ENCODE measurements around the gene PAGR1. TPM values are rescaled to one million over a fixed set of nuclear protein-coding genes. Genes with fewer than 3 reads are reported as not detected.
"Not testable (repeated sequence)": the region's sequence is repeated elsewhere in the genome, so short reads cannot be mapped to it uniquely, and the experiment has no call there.

PAGR1 gene
- total and polyA plus RNA-seq, 5 donors = 13.7 to 33.8 (median 16.0) TPM

DNA sequence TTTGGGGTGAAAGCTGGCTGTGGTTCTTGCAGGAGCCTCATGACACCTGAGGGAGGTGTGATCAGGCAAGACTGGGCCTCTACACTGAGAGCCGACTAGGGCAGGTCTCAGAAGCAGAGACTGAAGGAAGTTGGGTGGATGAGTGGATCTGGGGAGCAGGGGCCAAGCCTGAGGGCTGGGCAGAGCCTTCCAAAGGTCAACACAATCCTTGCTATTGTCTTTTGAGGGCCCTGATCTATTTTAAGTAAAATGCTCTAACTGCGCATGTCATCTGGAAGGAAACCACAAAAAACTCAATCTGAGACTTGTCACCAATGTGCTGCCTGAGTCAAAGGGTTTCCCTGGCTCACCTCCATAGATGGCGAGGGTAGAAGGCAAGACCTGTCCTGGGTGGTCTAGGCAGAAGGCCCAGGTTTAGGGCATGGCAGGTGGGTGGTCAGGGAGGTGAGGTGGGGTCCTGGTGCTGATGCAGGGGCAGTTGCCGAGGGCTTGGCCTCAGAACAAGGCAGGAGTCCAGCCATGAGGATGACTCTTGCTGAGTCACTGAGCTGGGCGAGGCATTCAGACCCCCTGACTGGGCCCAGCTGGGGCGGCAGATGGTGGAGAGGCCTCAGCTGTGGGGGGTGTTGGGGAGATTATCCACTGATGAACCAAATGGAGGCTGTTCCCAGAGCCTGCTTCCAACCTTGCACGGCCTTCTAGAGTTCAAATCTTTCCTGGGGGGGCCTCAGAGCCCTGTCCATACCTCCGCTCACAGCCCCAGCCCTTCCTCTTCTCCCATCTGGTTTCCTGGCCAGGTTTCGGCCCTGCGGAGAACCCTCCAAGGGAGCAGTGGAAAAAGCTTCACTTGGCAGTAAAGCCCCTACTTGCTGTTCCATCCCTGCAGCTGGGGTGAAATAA, 9.4 kb downstream of the PAGR1 start:
- 43% methylated on average over 10 of the region's 10 CpGs for WGBS
- Histone ChIP-seq H3K4me3 (ENCODE audit: low read length) (no peak overlapping the region), H3K4me1 (ENCODE audit: control insufficient read depth, insufficient read depth, low read length) (peaks cover 17% of the 10 kb centered on the region), H3K27me3 (ENCODE audit: control insufficient read depth, insufficient read depth) (no peaks in the 10 kb centered on the region), H3K9me3 (ENCODE audit: control insufficient read depth, low read length) (no peaks in the 10 kb centered on the region), H3K27ac (ENCODE audit: low read length) (peak overlapping the region; percentile 34)
- ATAC-seq = peak; percentile 38 to 79
- DNase-seq = peak; percentile 79 to 83 (median 80)
- intact Hi-C loops (cut with DNase I) = no loop called here

DNA sequence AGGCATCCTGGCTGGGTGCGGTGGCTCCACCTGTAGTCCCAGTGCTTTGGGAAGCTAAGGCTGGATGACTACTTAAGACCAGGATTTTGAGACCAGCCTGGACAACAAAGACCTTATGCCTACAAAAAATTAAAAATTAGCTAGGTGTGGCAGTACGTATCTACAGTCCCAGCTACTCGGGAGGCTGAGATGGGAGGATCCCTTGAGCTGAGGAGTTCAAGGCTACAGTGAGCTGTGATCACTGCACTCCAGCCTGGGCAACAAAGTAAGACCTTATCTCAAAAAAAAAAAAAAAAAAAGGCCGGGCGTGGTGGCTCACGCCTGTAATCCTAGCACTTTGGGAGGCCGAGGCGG, 10.4 kb downstream of the PAGR1 start:
- intact Hi-C loops (cut with DNase I) = no loop called here
- WGBS = 89% methylated on average over 6 of the region's 8 CpGs
- Histone ChIP-seq H3K4me1 (ENCODE audit: control insufficient read depth, insufficient read depth, low read length) (peaks cover 17% of the 10 kb centered on the region), H3K4me3 (ENCODE audit: low read length) (no peak overlapping the region), H3K9me3 (ENCODE audit: control insufficient read depth, low read length) (no peaks in the 10 kb centered on the region), H3K27me3 (ENCODE audit: control insufficient read depth, insufficient read depth) (no peaks in the 10 kb centered on the region), H3K27ac (ENCODE audit: low read length) (peak overlapping the region; percentile 34)
- ATAC-seq (no peak), DNase-seq (no peak)

DNA sequence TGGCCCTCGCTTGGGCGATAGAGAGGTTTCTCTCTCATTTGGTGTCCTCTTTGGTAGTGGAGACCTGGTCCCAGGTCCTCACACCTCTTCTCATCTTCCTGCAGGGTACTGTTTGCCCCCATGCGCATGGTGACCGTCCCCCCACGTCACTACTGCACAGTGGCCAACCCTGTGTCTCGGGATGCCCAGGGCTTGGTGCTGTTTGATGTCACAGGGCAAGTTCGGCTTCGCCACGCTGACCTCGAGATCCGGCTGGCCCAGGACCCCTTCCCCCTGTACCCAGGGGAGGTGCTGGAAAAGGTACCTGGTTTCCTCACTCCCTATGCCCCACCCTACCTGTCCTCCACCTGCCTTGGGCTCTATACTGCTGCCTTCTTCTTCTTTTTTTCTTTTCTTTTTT, 14.8 kb downstream of the PAGR1 start:
- 93% methylated on average over 11 of the region's 11 CpGs for WGBS
- ATAC-seq (no peak), DNase-seq (no peak)
- Histone ChIP-seq H3K27ac (ENCODE audit: low read length) (no peak overlapping the region), H3K27me3 (ENCODE audit: control insufficient read depth, insufficient read depth) (no peaks in the 10 kb centered on the region), H3K9me3 (ENCODE audit: control insufficient read depth, low read length) (no peaks in the 10 kb centered on the region), H3K4me1 (ENCODE audit: control insufficient read depth, insufficient read depth, low read length) (peaks cover 5% of the 10 kb centered on the region), H3K4me3 (ENCODE audit: low read length) (no peak overlapping the region)
- intact Hi-C loops (cut with DNase I) = no loop called here

DNA sequence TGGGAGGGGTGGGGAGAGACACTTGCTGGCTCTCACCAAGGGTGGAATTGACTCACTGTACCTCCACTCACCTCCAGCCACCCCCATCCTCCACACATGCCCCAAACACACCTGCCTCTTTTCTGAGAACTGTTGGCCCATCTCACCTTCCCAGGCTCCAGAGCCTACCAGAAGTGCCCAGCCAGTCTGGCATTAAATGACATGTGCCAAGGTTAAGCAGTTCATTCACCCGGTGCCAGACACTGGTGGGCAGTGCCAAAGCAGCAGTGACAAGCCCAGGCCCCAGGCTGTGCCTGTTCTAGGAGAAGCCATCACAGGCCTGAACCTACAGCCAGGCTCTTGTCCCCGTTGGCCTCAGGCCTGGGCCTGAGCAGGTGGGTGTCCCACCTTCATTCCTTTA, 15.5 kb downstream of the PAGR1 start:
- intact Hi-C loops (cut with DNase I) = no loop called here
- no peaks in the 10 kb centered on the region for H3K9me3 ChIP-seq (ENCODE audit: control insufficient read depth, low read length)
- H3K4me3 ChIP-seq (ENCODE audit: low read length) = no peak overlapping the region
- H3K27me3 ChIP-seq (ENCODE audit: control insufficient read depth, insufficient read depth) = no peaks in the 10 kb centered on the region
- no peak for DNase-seq
- 74% methylated on average over 2 of the region's 2 CpGs for WGBS
- no peaks in the 10 kb centered on the region for H3K4me1 ChIP-seq (ENCODE audit: control insufficient read depth, insufficient read depth, low read length)
- no peak overlapping the region for H3K27ac ChIP-seq (ENCODE audit: low read length)
- ATAC-seq = peak in 1 of 2 donors; percentile 16

DNA sequence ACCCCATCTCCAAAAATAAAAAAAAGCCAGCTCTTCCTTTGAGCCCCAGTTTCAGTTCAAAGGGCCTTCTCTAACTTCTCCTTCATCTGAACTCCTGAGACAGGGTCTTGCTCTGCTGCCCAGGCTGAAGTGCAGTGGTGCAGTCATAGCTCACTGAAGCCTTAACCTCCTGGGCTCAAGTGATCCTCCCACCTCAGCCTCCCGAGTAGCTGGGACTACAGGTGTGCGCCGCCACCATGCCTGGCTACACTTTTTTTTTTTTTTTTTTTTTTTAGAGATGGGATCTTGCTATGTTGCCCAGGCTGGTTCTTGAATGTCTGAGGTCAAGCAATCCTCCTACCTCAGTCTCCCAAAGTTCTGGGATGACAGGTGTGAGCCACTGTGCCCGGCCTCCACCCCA, 17.3 kb downstream of the PAGR1 start:
- H3K4me1 ChIP-seq (ENCODE audit: control insufficient read depth, insufficient read depth, low read length); DNase-seq; H3K9me3 ChIP-seq (ENCODE audit: control insufficient read depth, low read length); ATAC-seq; intact Hi-C loops (cut with DNase I); H3K27me3 ChIP-seq (ENCODE audit: control insufficient read depth, insufficient read depth); H3K4me3 ChIP-seq (ENCODE audit: low read length); H3K27ac ChIP-seq (ENCODE audit: low read length): not testable (repeated sequence)
- WGBS = 96% methylated on average over 4 of the region's 4 CpGs

DNA sequence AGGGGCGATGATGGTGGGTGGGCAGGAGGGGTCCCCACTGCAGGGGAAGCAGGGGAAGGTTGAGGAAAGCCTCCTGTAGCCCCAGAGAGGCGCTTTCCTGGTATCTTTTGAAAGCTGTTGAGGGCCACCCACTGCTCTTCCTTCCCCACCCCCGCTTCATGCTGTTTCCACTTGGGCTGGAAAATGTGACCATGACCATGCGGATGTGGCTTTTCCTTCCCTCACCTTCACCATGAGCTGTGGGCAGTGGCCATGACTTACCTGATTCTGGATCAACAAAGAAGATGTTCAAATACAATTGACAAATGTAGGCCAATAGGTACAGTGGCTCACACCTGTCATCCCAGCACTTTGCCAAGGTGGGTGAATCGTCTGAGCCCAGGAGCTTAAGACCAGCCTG, 18.1 kb downstream of the PAGR1 start:
- 92% methylated on average over 5 of the region's 5 CpGs for WGBS

DNA sequence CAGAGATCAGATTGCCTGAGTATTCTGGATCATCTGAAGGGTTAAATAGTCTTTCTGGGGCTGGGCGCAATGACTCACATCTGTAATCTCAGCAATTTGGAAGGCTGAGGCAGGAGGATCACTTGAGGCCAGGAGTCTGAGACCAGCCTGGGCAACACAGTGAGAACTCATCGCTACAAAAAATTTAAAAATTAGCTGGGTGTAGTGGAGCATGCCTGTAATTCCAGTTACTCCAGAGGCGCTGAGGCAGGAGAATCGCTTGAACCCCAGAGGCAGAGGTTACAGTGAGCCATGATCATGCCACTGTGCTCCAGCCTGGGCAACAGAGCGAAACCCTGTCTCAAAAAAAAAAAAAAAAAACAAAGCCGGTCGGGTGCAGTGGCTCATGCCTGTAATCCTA, 20.0 kb downstream of the PAGR1 start:
- DNase-seq = no peak
- Histone ChIP-seq H3K4me1 (ENCODE audit: control insufficient read depth, insufficient read depth, low read length) (no peaks in the 10 kb centered on the region), H3K27me3 (ENCODE audit: control insufficient read depth, insufficient read depth) (no peaks in the 10 kb centered on the region), H3K9me3 (ENCODE audit: control insufficient read depth, low read length) (no peaks in the 10 kb centered on the region), H3K27ac (ENCODE audit: low read length) (no peak overlapping the region), H3K4me3 (ENCODE audit: low read length) (no peak overlapping the region)
- ATAC-seq = no peak
- intact Hi-C loops (cut with DNase I) = no loop called here
- WGBS = 92% methylated on average over 7 of the region's 7 CpGs

More for the DNA sequence above, 18.1 kb downstream of the PAGR1 start:
- ATAC-seq (no peak), DNase-seq (no peak)
- H3K4me1 ChIP-seq (ENCODE audit: control insufficient read depth, insufficient read depth, low read length) = no peaks in the 10 kb centered on the region
- H3K4me3 ChIP-seq (ENCODE audit: low read length) = no peak overlapping the region
- no peaks in the 10 kb centered on the region for H3K9me3 ChIP-seq (ENCODE audit: control insufficient read depth, low read length)
- H3K27me3 ChIP-seq (ENCODE audit: control insufficient read depth, insufficient read depth) = no peaks in the 10 kb centered on the region
- intact Hi-C loops (cut with DNase I) = no loop called here
- H3K27ac ChIP-seq (ENCODE audit: low read length) = no peak overlapping the region

DNA sequence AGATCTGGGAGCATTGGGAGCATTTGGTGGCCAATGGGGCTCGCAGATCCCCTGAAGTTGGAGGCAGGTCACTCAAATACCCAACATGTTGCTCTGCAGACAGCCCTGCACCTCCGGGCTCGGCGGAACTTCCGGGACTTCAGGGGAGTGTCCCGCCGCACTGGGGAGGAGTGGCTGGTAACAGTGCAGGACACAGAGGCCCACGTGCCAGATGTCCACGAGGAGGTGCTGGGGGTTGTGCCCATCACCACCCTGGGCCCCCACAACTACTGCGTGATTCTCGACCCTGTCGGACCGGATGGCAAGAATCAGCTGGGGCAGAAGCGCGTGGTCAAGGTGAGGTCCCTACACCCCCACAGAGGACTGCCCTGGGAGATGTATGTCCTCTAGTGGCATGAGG, 20.7 kb downstream of the PAGR1 start:
- no peaks in the 10 kb centered on the region for H3K27me3 ChIP-seq (ENCODE audit: control insufficient read depth, insufficient read depth)
- no peaks in the 10 kb centered on the region for H3K9me3 ChIP-seq (ENCODE audit: control insufficient read depth, low read length)
- H3K4me3 ChIP-seq (ENCODE audit: low read length) = no peak overlapping the region
- intact Hi-C loops (cut with DNase I) = no loop called here
- H3K4me1 ChIP-seq (ENCODE audit: control insufficient read depth, insufficient read depth, low read length) = no peaks in the 10 kb centered on the region
- DNase-seq (no peak), ATAC-seq (no peak)
- WGBS = 83% methylated on average over 15 of the region's 15 CpGs
- H3K27ac ChIP-seq (ENCODE audit: low read length) = no peak overlapping the region

DNA sequence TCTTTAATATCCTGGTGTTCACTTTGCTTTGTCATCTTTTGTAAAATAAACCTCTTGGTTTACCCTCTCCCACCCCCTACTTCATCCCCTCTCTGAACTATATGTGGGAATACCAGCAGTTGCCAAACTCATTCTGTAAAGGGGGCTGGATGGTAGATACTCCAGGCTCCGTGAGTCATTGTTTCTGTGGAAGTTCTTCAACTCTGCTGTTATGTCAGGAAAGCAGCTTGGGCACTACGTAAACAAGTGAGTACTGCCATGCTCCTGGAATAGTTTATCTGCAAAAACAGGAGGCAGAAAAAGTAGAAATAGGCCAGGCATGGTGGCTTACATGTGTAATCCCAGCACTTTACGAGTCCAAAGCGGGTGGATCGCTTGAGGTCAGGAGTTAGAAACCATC, 21.9 kb downstream of the PAGR1 start:
- 92% methylated on average over 5 of the region's 5 CpGs for WGBS
- Histone ChIP-seq H3K4me3 (ENCODE audit: low read length) (no peak overlapping the region), H3K4me1 (ENCODE audit: control insufficient read depth, insufficient read depth, low read length) (no peaks in the 10 kb centered on the region), H3K9me3 (ENCODE audit: control insufficient read depth, low read length) (no peaks in the 10 kb centered on the region), H3K27me3 (ENCODE audit: control insufficient read depth, insufficient read depth) (no peaks in the 10 kb centered on the region), H3K27ac (ENCODE audit: low read length) (no peak overlapping the region)
- ATAC-seq (no peak), DNase-seq (no peak)
- intact Hi-C loops (cut with DNase I) = no loop called here

DNA sequence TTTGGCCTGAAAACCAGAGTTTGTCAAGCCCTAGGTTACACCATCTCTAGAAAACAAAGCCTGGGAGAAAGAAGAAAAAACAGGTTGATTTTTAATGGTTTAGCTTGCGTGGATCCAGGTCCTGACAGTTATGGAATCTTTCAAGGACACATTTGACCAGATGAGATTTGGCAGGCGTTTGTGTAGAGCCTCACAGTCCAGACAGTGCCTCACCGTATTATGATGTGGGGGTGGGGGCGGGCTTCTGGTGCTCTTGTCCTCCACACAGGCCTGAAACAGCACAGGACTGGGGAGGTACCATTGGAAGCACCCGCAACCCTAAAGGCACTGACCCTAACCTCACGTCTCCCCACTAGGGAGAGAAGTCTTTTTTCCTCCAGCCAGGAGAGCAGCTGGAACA, 23.9 kb downstream of the PAGR1 start:
- Histone ChIP-seq H3K4me1 (ENCODE audit: control insufficient read depth, insufficient read depth, low read length) (no peaks in the 10 kb centered on the region), H3K4me3 (ENCODE audit: low read length) (no peak overlapping the region), H3K27me3 (ENCODE audit: control insufficient read depth, insufficient read depth) (no peaks in the 10 kb centered on the region), H3K9me3 (ENCODE audit: control insufficient read depth, low read length) (no peaks in the 10 kb centered on the region), H3K27ac (ENCODE audit: low read length) (no peak overlapping the region)
- WGBS = 69% methylated on average over 6 of the region's 6 CpGs
- no peak for DNase-seq
- peak in 1 of 2 donors; percentile 27 for ATAC-seq
- intact Hi-C loops (cut with DNase I) = no loop called here

DNA sequence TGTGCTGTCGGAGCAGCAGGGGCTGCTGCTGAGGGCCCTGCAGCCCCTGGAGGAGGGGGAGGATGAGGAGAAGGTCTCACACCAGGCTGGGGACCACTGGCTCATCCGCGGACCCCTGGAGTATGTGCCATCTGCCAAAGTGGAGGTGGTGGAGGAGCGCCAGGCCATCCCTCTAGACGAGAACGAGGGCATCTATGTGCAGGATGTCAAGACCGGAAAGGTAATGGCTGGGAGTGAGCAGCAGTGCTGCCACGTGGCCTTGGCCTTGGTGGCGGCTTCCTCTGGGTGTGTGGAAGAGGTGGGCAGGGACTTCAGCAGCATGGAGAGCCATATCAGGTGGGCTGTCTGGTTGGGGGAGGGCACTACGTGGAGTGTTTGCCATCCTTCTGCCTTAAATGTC, 24.3 kb downstream of the PAGR1 start:
- no peak for ATAC-seq
- Histone ChIP-seq H3K27ac (ENCODE audit: low read length) (no peak overlapping the region), H3K9me3 (ENCODE audit: control insufficient read depth, low read length) (no peaks in the 10 kb centered on the region), H3K4me3 (ENCODE audit: low read length) (no peak overlapping the region), H3K27me3 (ENCODE audit: control insufficient read depth, insufficient read depth) (no peaks in the 10 kb centered on the region), H3K4me1 (ENCODE audit: control insufficient read depth, insufficient read depth, low read length) (no peaks in the 10 kb centered on the region)
- 77% methylated on average over 10 of the region's 10 CpGs for WGBS
- intact Hi-C loops (cut with DNase I) = no loop called here
- DNase-seq = no peak

DNA sequence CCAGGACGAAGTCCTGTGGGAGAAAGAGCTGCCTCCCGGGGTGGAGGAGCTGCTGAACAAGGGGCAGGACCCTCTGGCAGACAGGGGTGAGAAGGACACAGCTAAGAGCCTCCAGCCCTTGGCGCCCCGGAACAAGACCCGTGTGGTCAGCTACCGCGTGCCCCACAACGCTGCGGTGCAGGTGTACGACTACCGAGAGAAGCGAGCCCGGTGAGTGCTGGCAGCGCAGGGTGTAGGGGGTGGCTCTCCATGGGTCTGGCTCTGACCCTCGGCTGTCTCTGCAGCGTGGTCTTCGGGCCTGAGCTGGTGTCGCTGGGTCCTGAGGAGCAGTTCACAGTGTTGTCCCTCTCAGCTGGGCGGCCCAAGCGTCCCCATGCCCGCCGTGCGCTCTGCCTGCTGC, 25.7 kb downstream of the PAGR1 start:
- Histone ChIP-seq H3K27me3 (ENCODE audit: control insufficient read depth, insufficient read depth) (no peaks in the 10 kb centered on the region), H3K27ac (ENCODE audit: low read length) (no peak overlapping the region), H3K9me3 (ENCODE audit: control insufficient read depth, low read length) (no peaks in the 10 kb centered on the region), H3K4me1 (ENCODE audit: control insufficient read depth, insufficient read depth, low read length) (no peaks in the 10 kb centered on the region), H3K4me3 (ENCODE audit: low read length) (no peak overlapping the region)
- intact Hi-C loops (cut with DNase I) = no loop called here
- ATAC-seq (no peak), DNase-seq (no peak)
- WGBS = 92% methylated on average over 23 of the region's 23 CpGs

All from right cardiac atrium (tissue), 5 donors.